PC-3 (cell line): ENCODE data around the gene PCBP3. TPM values are rescaled to one million over a fixed set of nuclear protein-coding genes. Genes with fewer than 3 reads are reported as not detected.
"Not testable (repeated sequence)": the region's sequence is repeated elsewhere in the genome, so short reads cannot be mapped to it uniquely, and the experiment has no call there.

ENCODE experiments used
- ATAC-seq: fragments of 200-7000 bp; cut with Tn5 transposase; 2 replicates; pipeline ENCODE4 v1.9.1; 2020; ENCODE audit warnings: mild to moderate bottlenecking, moderate library complexity
- BruUV-seq: library from RNA; stranded (reverse); fragments of 400-500 nt; replicated peaks from 2 replicates; lab custom pipeline; 2021; lab: Mats Ljungman, UMichigan
- CTCF ChIA-PET: fragments of 300-600 bp; sonication (Branson Sonifier 250); formaldehyde crosslinking; loops from one replicate; lab custom pipeline; 2022; ENCODE audit warnings: antibody characterized with exemption; lab: Charles Lee
- POLR2A ChIA-PET: fragments of 300-600 bp; sonication (Branson Sonifier 250); formaldehyde crosslinking; loops from one replicate; lab custom pipeline; 2022; ENCODE audit warnings: antibody characterized with exemption; ENCODE audit not compliant: unreplicated experiment; lab: Charles Lee
- DNase-seq: peaks from one replicate; pipeline ENCODE4 v3.0.0-alpha.2; 2015
- H2AFZ ChIP-seq: fragments of 300-600 bp; sonication (generic); 2 replicates; pipeline ENCODE4 v1.6.0; 2016; ENCODE audit warnings: antibody characterized with exemption, low read length
- H3F3A ChIP-seq: fragments of 300-600 bp; sonication (generic); one replicate; pipeline ENCODE4 v1.6.0; 2017; ENCODE audit warnings: antibody characterized with exemption, low read length, control low read depth, mild to moderate bottlenecking; ENCODE audit not compliant: unreplicated experiment
- H3K27ac ChIP-seq: fragments of 300-600 bp; sonication (generic); 2 replicates; pipeline ENCODE4 v1.5.1; 2016; ENCODE audit warnings: mild to moderate bottlenecking, low read length
- H3K27me3 ChIP-seq: fragments of 300-600 bp; sonication (generic); 2 replicates; pipeline ENCODE4 v1.6.1; 2016; ENCODE audit warnings: low read length, mixed read lengths
- H3K36me3 ChIP-seq: fragments of 300-600 bp; sonication (generic); 2 replicates; pipeline ENCODE4 v1.6.1; 2016; ENCODE audit warnings: low read depth, mixed run types, low read length, mixed read lengths
- H3K4me1 ChIP-seq: fragments of 300-600 bp; sonication (generic); 2 replicates; pipeline ENCODE4 v1.5.1; 2016; ENCODE audit warnings: low read length; ENCODE audit not compliant: insufficient read depth
- H3K4me2 ChIP-seq: fragments of 300-600 bp; sonication (generic); 2 replicates; pipeline ENCODE4 v1.6.0; 2016; ENCODE audit warnings: low read length
- H3K4me3 ChIP-seq: fragments of 300-600 bp; sonication (generic); 2 replicates; pipeline ENCODE4 v1.5.1; 2016; ENCODE audit warnings: mild to moderate bottlenecking, low read length, mixed read lengths
- H3K79me2 ChIP-seq: fragments of 300-600 bp; sonication (generic); 2 replicates; pipeline ENCODE4 v1.6.1; 2017; ENCODE audit warnings: low read length, mixed read lengths
- H3K9ac ChIP-seq: fragments of 300-600 bp; sonication (generic); 2 replicates; pipeline ENCODE4 v1.6.0; 2016; ENCODE audit warnings: mild to moderate bottlenecking, low read length
- H3K9me2 ChIP-seq: fragments of 300-600 bp; sonication (generic); replicated peaks from 2 replicates; pipeline ENCODE4 v1.6.1; 2016; ENCODE audit warnings: mixed run types, low read length, mixed read lengths
- H3K9me3 ChIP-seq: fragments of 300-600 bp; sonication (generic); 2 replicates; pipeline ENCODE4 v1.6.1; 2016; ENCODE audit warnings: low read length, mixed read lengths
- H4K20me1 ChIP-seq: fragments of 300-600 bp; sonication (generic); 2 replicates; pipeline ENCODE4 v1.6.1; 2016; ENCODE audit warnings: low read length, mixed read lengths
- CTCF ChIP-seq: fragments of 300-600 bp; sonication (generic); conservative IDR thresholded peaks from 2 replicates; pipeline ENCODE4 v1.5.1; 2017; ENCODE audit warnings: antibody characterized with exemption, low read depth, mild to moderate bottlenecking, low read length
- EZH2 ChIP-seq: fragments of 300-600 bp; sonication (generic); IDR thresholded peaks from one replicate; pipeline ENCODE4 v1.6.1; 2017; ENCODE audit warnings: antibody characterized with exemption, mild to moderate bottlenecking, low read length; ENCODE audit not compliant: unreplicated experiment
- EZH2phosphoT487 ChIP-seq: fragments of 300-600 bp; sonication (generic); IDR thresholded peaks from 2 replicates; pipeline ENCODE4 v1.6.1; 2018; ENCODE audit warnings: mild to moderate bottlenecking, antibody characterized with exemption, low read length, borderline replicate concordance
- intact Hi-C: fragments of 100-400 bp; cut with micrococcal nuclease; formaldehyde crosslinking; loops from 2 replicates; pipeline ENCODE4 v1.9.0; 2023
- total RNA-seq: library from RNA; depleted of rRNA; stranded (reverse); fragments of >200 nt; gene quantifications from 2 replicates; pipeline ENCODE4 v1.2.3, GENCODE V29; 2014

Gene PCBP3
- total RNA-seq, 1 experiment from 2014 or later, result 2.4 TPM

- Histone ChIP-seq H3K27me3 (no peaks in the 10 kb centered on the region), H3K4me2 (no peak overlapping the region), H2AFZ (no peak overlapping the region), H3K27ac (no peak overlapping the region), H3K9me2 (no peaks in the 10 kb centered on the region), H3K9ac (no peak overlapping the region), H3F3A (no peaks in the 10 kb centered on the region), H3K79me2 (no peaks in the 10 kb centered on the region), H3K4me3 (no peak overlapping the region), H3K36me3 (no peaks in the 10 kb centered on the region), H3K4me1 (peaks cover 11% of the 10 kb centered on the region; the same call in 1 of the 2 replicates), H4K20me1 (no peaks in the 10 kb centered on the region), H3K9me3 (no peaks in the 10 kb centered on the region)
- no peak for DNase-seq
- intact Hi-C loops, result no loop called here
- TF ChIP-seq EZH2phosphoT487 (no peak), EZH2 (no peak), CTCF (no peak)
- CTCF ChIA-PET, result no interaction called here
- ATAC-seq, result no peak
- BruUV-seq, result no TSS peak
- POLR2A ChIA-PET, result no interaction called here
Observed at GRCh38 chr21:45830720-45831366, 187.3 kb downstream of the PCBP3 start.

- H3K79me2 ChIP-seq, result no peaks in the 10 kb centered on the region
- peaks cover 21% of the 10 kb centered on the region; the same call in 1 of the 2 replicates for H3K4me1 ChIP-seq
- CTCF ChIA-PET, result no interaction called here
- TF ChIP-seq CTCF (no peak), EZH2 (no peak), EZH2phosphoT487 (no peak)
- no peak overlapping the region for H3K4me3 ChIP-seq
- H4K20me1 ChIP-seq, result no peaks in the 10 kb centered on the region
- POLR2A ChIA-PET, result no interaction called here
- intact Hi-C loops, result no loop called here
- DNase-seq, result peak; percentile 61
- H3K4me2 ChIP-seq, result no peak overlapping the region
- no peaks in the 10 kb centered on the region for H3K36me3 ChIP-seq
- H3F3A ChIP-seq, result no peaks in the 10 kb centered on the region
- no peaks in the 10 kb centered on the region for H3K9me2 ChIP-seq
- peak; percentile 18; the same call in 1 of the 2 replicates for ATAC-seq
- H3K9me3 ChIP-seq, result no peaks in the 10 kb centered on the region
- no peak overlapping the region for H3K27ac ChIP-seq
- no TSS peak for BruUV-seq
- no peak overlapping the region for H3K9ac ChIP-seq
- no peak overlapping the region for H2AFZ ChIP-seq
- no peaks in the 10 kb centered on the region for H3K27me3 ChIP-seq
Observed at GRCh38 chr21:45831991-45832740, 188.6 kb downstream of the PCBP3 start.

GRCh38 chr21:45832741-45833235 lies 189.3 kb downstream of the PCBP3 start:
- H3K4me1 ChIP-seq, result peaks cover 25% of the 10 kb centered on the region; the same call in 1 of the 2 replicates
- ATAC-seq, H3K36me3 ChIP-seq, DNase-seq, CTCF ChIA-PET, BruUV-seq, H3K4me2 ChIP-seq, H3K79me2 ChIP-seq, intact Hi-C loops, H3F3A ChIP-seq, H2AFZ ChIP-seq, H3K9ac ChIP-seq, H3K9me2 ChIP-seq, H3K27me3 ChIP-seq, H3K4me3 ChIP-seq, H4K20me1 ChIP-seq, H3K27ac ChIP-seq, POLR2A ChIA-PET, H3K9me3 ChIP-seq: not testable (repeated sequence)
